ENCODE measurements around the gene CADM1.

GRCh38 chr11:115267871-115268270 lies 236.3 kb downstream of the CADM1 start:
- TF ChIP-seq, protein P1, sequence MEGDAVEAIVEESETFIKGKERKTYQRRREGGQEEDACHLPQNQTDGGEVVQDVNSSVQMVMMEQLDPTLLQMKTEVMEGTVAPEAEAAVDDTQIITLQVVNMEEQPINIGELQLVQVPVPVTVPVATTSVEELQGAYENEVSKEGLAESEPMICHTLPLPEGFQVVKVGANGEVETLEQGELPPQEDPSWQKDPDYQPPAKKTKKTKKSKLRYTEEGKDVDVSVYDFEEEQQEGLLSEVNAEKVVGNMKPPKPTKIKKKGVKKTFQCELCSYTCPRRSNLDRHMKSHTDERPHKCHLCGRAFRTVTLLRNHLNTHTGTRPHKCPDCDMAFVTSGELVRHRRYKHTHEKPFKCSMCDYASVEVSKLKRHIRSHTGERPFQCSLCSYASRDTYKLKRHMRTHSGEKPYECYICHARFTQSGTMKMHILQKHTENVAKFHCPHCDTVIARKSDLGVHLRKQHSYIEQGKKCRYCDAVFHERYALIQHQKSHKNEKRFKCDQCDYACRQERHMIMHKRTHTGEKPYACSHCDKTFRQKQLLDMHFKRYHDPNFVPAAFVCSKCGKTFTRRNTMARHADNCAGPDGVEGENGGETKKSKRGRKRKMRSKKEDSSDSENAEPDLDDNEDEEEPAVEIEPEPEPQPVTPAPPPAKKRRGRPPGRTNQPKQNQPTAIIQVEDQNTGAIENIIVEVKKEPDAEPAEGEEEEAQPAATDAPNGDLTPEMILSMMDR (conservative IDR thresholded peaks at IDR 0.05; ENCODE audit: low read depth, low read length) = no peak
- TF ChIP-seq EZH2 (IDR thresholded peaks at IDR 0.05; ENCODE audit: borderline replicate concordance, low read depth, low read length, poor library complexity, severe bottlenecking) = no peak
